ENCODE measurements around the gene CALCR.
"Not testable (repeated sequence)": the region's sequence is repeated elsewhere in the genome, so short reads cannot be mapped to it uniquely, and the experiment has no call there.

CALCR gene

DNA sequence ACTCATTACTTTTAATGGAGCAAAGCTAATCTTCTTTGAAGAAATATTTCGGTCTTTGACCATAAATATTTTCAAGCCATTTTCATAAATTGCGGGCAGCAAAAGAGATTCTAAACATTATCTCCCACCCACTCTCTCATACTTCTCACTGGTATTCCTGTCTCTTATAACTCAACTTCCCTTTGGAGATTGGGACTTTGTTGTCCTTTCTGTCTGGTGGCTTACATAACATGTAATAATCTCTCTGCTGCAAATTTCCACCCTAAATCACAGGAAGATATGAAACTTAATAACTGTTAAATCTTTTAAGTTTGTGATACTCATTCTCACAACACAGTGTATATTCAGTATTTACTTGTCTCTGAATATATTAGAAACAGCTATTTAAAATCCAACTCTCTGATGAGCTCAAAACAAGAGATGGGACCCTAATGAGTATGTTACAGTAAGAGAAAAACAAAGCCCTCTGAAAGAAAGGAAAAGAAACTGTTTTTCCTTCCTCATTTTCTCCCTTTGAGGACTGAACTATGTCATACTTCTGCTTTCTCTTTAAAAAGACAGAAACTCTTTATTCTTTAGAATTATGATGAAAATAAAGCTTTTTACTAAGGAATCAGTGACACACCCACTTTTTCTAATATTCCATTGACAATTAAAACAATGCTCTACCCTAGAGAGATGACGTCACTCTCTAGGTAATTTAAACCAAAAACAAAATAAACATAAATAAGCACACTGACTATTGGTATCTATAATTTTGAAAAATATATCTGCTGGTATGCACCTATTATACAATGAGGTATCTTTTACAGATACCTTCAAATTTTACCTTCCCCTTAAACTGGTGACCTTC is 14.7 kb downstream of the CALCR start:
- no peak for DNase-seq

DNA sequence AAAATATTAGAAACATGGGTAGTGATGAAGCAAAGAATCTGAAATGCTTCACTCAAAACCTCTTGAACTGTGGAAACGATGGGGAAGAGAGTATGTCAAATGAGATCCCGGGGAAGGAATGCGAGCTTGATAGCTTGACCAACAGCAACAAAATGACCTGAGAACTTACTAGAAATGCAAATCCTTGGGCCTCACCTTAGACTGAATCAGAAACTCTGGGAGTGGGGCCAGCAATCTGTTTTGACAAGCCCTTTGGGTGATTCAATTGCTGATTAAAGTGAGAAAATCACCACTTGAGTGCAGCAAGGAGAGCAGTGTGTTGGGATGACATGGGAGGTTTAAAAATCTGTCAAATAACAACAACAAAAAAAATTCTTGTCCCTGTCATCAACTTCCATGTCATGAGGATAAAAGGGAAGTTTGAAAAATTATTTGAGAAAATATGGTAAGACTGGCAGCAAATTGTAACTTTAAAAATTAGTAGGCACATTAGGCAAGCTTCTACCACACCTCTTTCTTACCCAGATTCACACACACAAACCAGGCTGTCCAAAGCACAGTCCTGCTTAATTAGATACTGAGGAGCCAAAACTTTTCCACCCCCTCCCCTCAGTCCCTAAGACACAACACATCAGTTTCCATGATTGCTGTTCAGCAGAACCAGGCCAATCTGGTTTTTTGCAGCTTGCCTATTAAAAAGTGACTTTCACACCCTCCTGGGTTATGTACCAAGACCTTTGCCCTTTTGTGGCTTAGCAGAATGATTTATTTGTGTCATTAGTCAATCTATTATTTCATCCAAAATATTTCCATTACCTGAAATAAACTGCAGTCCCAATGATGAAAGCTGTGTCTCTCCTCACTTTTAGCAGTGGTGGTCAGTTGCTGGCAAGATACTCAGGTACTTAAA is 15.6 kb downstream of the CALCR start:
- no peak for DNase-seq

GRCh38 chr7:93551931-93552330 is 22.6 kb downstream of the CALCR start:
- no peak for DNase-seq

- DNase-seq, result no peak
Measured at GRCh38 chr7:93551063-93551895, 23.2 kb downstream of the CALCR start.

GRCh38 chr7:93547716-93548115 is 26.8 kb downstream of the CALCR start:
- no peak for DNase-seq

DNA sequence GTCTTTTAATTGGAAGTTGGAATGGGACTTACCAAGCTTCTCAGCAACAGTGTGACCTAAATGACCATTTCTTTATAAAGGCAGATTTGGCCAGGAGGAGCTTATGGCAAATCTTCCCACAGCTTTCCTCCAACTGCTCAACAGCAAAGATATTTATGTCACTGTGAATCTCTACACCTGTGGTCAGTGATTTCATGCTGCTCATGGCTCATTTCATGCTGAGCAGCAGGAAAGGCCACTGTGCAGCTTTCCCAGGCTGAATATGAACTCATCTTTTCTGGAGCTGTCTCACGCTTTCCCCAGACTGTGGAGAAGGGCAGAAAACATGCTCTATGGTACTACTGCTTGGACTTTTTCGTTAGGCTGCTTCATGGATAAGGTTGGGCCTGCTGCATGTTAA is 29.8 kb downstream of the CALCR start:
- no peak for DNase-seq

DNA sequence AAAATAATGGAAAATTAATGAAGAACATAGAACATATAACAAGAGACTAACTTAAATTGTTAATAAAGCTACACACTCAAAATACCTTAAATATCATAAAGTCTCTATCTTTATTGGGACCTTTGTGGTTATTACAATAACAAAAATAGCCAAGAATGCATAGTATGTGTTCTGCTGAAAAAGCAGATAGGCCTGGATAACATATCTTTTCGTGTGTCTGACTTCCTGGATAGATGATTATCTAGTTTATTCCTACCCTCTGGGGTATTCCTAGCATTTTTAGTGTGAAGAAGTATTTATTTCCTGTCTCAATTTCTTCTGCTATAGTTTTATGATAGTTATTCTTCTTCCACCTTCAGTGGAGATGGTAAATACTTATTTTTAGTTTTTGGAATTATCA is 36.5 kb downstream of the CALCR start:
- no peak for DNase-seq

DNA sequence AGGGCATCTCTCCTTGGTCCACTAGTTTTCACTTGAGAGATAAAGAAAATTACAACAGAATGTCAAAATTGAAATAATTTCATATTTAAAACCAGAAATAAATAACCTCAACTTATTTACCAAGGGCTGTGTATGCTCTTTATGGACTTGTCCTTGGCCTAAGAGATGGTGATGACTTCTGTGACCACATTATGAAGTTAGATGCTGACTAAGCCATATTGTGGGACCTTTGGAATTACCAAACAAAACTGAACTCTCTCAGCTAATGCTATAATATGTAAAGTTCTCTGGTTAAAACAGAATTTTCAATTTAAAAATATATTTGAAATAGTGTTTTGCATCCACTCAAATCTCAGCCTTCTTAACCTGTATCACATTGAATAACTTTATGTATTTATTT is 38.9 kb downstream of the CALCR start:
- DNase-seq, result no peak

- no peak for DNase-seq
Measured at GRCh38 chr7:93530701-93531100, 43.8 kb downstream of the CALCR start.

- DNase-seq, result no peak
Measured at GRCh38 chr7:93516834-93517233, 57.7 kb downstream of the CALCR start.

- no peak for DNase-seq
Measured at GRCh38 chr7:93515144-93515543, 59.4 kb downstream of the CALCR start.

- no peak for DNase-seq
Measured at GRCh38 chr7:93509303-93509702, 65.2 kb downstream of the CALCR start.

GRCh38 chr7:93503088-93503487 is 71.4 kb downstream of the CALCR start:
- no peak for DNase-seq

DNA sequence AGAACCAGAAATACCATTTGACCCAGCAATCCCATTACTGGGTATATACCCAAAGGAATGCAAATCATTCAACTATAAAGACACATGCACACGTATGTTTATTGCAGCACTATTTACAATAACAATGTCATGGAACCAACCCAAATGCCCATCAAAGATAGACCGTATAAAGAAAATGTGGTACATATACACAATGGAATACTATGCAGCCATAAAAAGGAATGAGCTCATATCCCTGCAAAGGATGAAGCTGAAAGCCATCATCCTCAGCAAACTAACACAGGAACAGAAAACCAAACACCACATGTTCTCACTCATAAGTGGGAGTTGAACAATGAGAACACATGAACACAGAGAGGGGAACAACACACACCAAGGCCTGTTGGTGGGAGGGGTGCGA is 82.7 kb downstream of the CALCR start:
- DNase-seq, result not testable (repeated sequence)

- DNase-seq, result no peak
Measured at GRCh38 chr7:93476491-93477344, 97.8 kb downstream of the CALCR start.

DNA sequence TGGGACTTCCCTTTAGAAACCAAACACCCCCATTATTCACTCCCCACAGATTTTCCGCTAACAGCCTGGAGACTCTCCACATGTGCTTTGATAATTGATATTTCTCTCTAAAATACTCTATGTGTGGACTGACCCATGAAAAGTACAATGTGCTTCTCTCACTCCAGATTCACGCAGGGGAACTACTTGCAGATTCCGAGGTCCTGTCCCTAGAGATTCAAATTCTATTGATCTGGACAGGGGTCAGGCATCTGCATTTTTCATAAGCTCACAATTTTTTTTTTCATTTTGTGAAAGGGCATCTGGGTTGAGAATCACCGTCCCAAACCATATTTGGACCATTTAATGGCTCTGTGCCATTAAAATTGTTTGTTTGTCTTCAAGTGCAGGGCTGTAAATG is 98.7 kb downstream of the CALCR start:
- no peak for DNase-seq

DNA sequence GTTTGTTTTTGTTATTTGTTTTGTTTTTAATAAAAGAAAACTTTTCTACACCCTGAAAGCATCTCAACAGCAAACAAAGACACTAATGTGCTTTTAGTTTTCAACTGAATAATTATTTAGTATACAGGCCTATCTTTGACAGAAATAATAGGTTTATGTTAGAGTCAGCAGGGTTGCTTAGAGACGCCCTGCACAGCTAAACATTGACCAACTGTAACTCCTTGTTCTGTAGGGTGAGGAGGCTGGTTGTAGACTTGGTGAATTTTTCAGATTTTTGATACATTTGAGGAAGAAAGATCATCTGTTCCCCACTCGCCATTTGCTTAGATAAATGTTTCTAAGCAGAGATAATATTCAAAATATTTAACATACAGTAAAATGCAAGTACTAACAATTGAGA is 103.1 kb downstream of the CALCR start:
- DNase-seq, result no peak

- DNase-seq, result no peak
Measured at GRCh38 chr7:93463764-93464163, 110.8 kb downstream of the CALCR start.

DNA sequence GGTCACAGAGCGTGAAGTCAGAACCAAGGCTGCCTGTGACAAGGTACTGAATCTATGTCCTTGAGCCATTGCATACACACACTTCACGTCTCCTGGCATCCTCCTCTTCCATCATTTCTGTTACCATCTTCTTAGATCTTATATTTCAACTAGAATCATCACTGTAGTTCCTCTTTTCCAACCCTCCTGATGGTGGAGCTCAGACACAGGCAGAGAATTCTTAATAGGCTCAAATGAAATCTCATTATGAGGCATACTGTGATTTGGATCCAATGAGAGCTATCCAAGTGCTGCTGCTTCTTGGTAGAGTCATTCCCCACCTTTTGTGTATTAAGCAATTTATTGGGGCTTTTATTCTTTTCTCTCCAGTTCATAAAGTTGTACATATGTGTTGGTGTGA is 113.2 kb downstream of the CALCR start:
- no peak for DNase-seq

DNA sequence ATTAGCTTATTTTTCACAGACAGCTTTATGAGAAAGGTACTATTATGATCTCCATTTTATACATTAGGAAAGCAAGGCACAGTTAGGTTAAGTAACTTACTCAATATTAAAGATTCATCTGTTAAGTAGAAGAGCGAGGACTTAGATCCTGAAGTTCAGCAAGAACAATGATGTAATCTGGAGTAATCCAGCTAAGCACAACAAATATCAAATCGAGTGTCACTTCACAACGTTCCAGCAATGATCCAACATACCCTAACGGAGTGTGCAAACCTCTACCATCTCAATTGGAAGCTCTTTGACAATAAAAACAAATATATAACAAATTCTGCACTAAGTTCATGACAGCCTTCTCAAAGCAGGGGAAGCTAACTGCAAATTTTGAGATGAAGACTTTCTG is 121.3 kb downstream of the CALCR start:
- no peak for DNase-seq

DNA sequence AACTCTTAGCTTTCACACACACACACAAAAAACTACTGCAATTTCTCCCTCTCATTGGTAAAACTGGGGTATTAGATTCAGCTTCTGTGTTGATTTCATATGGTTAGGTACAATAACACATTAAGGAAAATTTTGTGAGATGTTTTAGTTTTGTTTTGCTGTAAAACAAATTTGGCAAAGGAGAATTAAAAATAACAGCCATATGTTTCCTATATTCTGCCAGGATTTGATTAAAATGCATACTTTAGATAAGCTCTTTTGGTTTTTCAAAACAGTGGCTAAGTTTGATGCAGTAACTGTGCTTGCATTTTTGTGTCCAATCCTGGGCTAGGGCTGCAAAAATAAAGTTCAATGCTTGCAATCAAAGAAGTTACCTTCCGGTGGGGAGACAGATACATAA is 126.3 kb downstream of the CALCR start:
- DNase-seq, result no peak

DNA sequence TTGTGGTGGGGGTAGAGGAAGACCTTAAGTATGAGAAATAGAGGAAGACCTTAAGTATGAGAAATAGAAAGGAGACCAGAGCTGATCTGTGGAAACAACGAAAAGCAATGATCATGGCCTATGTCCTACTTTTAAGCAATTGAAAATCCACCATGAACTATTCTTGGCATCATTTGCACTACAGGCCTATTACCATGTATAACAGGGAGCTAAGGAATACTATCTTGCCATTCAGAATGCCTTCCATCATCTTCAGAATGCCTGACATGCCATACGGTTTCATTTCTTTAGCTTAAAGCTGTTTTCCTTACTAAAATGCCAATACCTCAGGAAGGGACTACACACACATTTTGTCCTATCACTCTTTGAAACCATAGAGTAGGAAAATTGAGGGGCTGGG is 127.0 kb downstream of the CALCR start:
- DNase-seq, result no peak

All from activated T-cell treated with anti-CD3 and anti-CD28 coated beads, Interleukin-2, amount 50 U/mL, for 1 hour (primary cell).